ENCODE results near the gene SLC25A23.
A peak's percentile ranks its signal among the peaks of the same experiment; 100 is the strongest.

Gene SLC25A23

DNA sequence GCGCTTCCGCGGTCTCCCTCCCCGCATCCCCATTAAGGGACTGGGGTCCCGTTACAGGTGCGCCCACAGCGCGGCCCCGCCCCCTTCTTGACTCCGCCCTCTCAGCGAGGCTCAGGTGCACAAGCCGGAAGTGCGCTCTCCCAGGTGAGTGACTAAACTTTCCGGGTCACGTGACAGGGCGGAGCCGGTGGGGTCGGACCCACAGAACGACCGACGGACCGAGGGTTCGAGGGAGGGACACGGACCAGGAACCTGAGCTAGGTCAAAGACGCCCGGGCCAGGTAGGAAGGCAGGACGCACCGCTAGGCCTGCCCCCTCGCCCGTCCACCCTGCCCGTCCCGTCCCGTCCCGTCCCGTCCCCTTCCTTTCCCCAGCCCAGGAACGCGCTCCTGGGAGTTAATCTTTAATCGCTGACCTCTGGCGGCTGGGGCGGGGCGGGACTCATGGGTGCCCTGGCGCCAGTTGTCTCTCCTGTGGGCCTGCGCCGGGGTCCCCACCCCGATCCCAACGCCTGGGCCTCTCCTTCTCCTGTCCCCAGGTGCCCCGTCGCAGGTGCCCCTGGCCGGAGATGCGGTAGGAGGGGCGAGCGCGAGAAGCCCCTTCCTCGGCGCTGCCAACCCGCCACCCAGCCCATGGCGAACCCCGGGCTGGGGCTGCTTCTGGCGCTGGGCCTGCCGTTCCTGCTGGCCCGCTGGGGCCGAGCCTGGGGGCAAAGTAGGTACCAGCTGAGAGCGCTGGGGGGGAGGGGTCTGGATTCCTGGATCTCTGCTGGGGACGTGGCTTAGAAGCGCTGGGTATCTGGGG is 4.7 kb upstream of the SLC25A23 start, which contains the start of gene CRB3:
TSS of gene CRB3 (plus strand) at position 202 of the 804 bp plus-strand sequence. CDS start at position 633, 431 bp downstream.
- H3K4me1 ChIP-seq (ENCODE audit: control insufficient read depth, insufficient read depth, low read length): no peaks in the 10 kb centered on the region
- no peak within 1 kb of the TSS for H3K9ac ChIP-seq (ENCODE audit: low read length)
- peaks cover 8% of the 10 kb centered on the region for H3K27me3 ChIP-seq (ENCODE audit: control insufficient read depth, insufficient read depth, low read length)
- peak within 1 kb of the TSS; percentile 60 for H3K4me3 ChIP-seq (ENCODE audit: low read length)
- no peaks in the 10 kb centered on the region for H3K36me3 ChIP-seq (ENCODE audit: control insufficient read depth, insufficient read depth, low read length)
- no peak within 1 kb of the TSS for H3K27ac ChIP-seq (ENCODE audit: low read depth, low read length)

DNA sequence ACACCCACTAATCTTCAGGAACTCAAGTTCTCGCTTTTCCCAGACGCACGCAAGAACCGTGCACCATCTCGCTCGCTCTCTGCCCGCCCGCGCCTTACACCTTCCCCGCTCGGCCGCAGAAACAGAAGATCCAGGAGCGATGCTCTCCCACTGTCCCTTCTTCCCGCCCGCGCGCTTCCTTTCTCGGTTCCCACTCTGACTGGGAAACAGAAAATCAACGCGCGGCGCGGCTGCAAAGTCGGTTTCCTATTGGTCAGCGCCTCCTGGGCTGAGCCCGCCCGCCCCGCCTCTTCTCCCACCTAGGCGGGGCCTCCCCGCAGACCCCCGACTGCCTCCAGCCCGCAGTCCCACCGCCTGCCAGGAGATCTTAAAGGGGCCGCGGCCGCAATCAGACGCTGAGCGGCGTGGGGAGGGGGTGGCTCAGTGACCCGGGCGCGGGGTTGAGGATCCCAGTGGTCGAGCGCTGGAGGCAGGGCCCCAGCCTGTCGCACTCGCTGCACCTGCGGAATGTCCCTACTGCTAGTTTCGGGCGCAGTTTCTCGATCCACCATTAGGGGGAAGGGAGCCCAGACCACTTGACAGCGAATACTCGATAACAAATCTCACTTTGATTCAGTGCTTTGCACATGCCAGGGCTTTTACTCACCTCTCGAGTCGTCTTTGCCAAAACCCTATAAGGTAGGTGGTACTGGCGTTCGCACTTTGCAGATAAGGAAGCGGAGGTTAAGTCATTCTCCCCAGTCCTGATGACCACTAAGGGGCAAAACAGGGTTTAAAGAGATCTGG is 700 bp upstream of the SLC25A23 start:
- Histone ChIP-seq H3K4me1 (ENCODE audit: control insufficient read depth, insufficient read depth, low read length) (peaks cover 7% of the 10 kb centered on the region), H3K27me3 (ENCODE audit: control insufficient read depth, insufficient read depth, low read length) (peaks cover 5% of the 10 kb centered on the region), H3K9ac (ENCODE audit: low read length) (peak overlapping the region; percentile 62), H3K4me3 (ENCODE audit: low read length) (peak overlapping the region; percentile 92), H3K36me3 (ENCODE audit: control insufficient read depth, insufficient read depth, low read length) (peaks cover 5% of the 10 kb centered on the region), H3K27ac (ENCODE audit: low read depth, low read length) (peak overlapping the region; percentile 77)

DNA sequence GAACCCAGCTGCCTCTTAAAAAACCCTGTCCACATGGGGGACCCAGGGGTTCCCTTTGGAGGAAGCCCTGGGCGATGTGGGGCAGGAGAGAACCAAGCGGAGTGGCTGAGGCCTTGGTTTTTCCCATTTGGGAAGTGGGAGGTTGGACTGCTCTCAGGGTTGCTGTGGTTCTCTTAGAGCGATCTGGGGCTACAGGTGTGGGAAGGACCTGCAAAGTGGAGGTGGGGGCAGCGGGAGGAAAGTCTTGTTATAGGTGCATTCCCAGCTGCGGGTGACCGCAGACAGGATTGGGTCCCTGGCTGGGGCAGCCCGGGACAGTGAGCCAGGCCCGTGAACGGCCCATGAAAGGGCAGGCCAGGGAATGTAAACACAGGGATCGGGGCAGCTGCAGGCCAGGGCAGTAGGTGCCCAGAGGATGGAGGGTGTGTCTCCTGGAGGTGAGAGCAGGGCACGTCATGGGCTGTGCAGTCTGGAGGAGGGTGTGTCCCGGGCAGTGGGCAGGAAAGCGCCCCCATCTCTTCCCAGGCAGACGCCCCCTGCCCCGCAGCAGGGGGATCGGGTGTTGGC is 814 bp downstream of the SLC25A23 start:
- Histone ChIP-seq H3K36me3 (ENCODE audit: control insufficient read depth, insufficient read depth, low read length) (peaks cover 16% of the 10 kb centered on the region), H3K27ac (ENCODE audit: low read depth, low read length) (peak overlapping the region; percentile 77), H3K4me1 (ENCODE audit: control insufficient read depth, insufficient read depth, low read length) (peaks cover 7% of the 10 kb centered on the region), H3K4me3 (ENCODE audit: low read length) (peak overlapping the region; percentile 92), H3K9ac (ENCODE audit: low read length) (no peak overlapping the region), H3K27me3 (ENCODE audit: control insufficient read depth, insufficient read depth, low read length) (peaks cover under 1% of the 10 kb centered on the region)

DNA sequence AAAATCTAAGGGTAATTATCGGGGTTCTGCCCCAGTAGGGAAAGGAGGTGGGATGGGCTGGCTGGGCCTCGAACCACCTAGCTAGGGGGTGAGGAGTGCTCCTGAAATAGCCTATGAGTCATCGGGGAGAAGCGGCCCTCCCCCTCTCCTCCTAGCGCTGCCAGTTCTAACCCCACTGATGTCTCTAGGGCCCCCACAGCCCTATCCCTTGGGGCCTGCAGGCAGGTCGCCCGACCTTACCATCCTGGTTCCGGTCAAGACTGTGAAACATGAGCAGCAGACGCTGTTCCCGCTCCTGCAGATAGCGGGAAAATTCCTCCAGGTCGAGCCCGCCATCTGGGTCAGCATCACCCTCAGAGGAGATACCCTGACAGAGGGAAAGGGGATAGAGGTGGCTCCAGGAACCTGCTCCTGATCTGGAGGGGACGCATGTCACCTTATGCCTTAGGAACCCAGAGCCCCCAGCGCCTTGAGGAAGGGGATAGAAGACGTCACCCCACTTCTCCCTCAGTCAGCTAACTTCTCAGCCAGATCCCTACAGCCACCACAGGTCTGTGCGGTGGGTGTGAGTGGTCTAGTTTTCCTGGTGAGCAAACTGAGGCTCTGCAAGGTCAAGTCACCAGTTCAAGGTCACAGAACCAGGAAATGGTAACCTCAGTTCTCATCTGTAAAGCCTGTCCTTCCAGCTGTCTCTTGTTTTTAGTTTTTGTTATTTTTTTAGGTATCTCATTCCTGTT is 1.5 kb downstream of the SLC25A23 start:
- Histone ChIP-seq H3K27me3 (ENCODE audit: control insufficient read depth, insufficient read depth, low read length) (no peaks in the 10 kb centered on the region), H3K4me1 (ENCODE audit: control insufficient read depth, insufficient read depth, low read length) (peaks cover 7% of the 10 kb centered on the region), H3K9ac (ENCODE audit: low read length) (no peak overlapping the region), H3K36me3 (ENCODE audit: control insufficient read depth, insufficient read depth, low read length) (peaks cover 19% of the 10 kb centered on the region), H3K4me3 (ENCODE audit: low read length) (peak overlapping the region; percentile 92), H3K27ac (ENCODE audit: low read depth, low read length) (peak overlapping the region; percentile 77)

DNA sequence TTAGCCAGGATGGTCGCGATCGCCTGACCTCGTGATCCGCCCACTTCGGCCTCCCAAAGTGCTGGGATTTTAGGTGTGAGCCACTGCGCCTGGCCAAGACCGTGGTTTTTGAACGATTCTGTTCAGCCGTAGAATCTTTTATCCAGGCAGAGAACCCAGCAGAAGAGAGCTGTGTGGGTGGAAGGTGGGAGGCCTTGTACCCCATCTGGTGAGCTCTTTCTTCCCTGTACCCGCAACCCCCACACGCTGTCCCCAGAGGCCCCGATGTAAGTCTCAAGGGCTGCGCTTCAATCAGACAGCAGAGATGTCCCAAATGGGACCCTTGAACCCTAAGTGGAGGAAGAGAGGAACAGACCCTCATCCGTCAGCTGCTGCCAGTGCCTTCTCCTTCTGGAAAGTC is 3.7 kb downstream of the SLC25A23 start:
- peaks cover 7% of the 10 kb centered on the region for H3K4me1 ChIP-seq (ENCODE audit: control insufficient read depth, insufficient read depth, low read length)
- peaks cover 24% of the 10 kb centered on the region for H3K36me3 ChIP-seq (ENCODE audit: control insufficient read depth, insufficient read depth, low read length)
- no peak overlapping the region for H3K4me3 ChIP-seq (ENCODE audit: low read length)
- no peak overlapping the region for H3K9ac ChIP-seq (ENCODE audit: low read length)
- no peaks in the 10 kb centered on the region for H3K27me3 ChIP-seq (ENCODE audit: control insufficient read depth, insufficient read depth, low read length)
- H3K27ac ChIP-seq (ENCODE audit: low read depth, low read length): no peak overlapping the region

DNA sequence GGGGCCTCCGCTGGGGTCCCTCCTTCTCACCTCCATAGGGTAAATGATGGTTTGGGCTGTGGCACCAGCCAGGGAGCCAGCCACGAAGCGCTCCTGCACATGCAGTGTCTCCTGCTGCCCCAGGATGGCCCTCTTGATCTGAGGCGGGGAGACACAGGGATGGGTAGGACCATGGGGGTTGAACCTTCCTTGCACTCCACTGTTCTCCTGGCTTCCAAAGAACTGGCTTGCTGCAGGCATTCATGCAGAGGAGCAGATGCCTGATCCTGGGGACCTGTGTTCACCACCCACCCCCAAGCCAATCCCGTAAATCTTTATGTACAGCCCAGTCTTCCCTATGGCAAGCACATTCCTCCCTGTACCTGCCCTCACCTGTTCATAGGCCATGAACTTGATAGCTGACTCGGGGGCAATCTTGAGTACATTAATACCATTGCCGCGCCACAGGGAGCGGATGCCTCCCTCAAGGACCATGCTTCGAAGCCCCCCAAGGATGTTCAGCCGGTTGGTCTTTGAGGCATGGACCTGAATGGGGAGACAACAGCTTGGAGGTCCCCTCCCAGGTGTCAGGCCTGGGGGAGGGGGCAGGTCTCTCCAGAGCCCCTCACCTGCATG is 5.5 kb downstream of the SLC25A23 start:
- Histone ChIP-seq H3K4me3 (ENCODE audit: low read length) (no peak overlapping the region), H3K9ac (ENCODE audit: low read length) (no peak overlapping the region), H3K27ac (ENCODE audit: low read depth, low read length) (no peak overlapping the region), H3K36me3 (ENCODE audit: control insufficient read depth, insufficient read depth, low read length) (peaks cover 27% of the 10 kb centered on the region), H3K27me3 (ENCODE audit: control insufficient read depth, insufficient read depth, low read length) (no peaks in the 10 kb centered on the region), H3K4me1 (ENCODE audit: control insufficient read depth, insufficient read depth, low read length) (peaks cover 7% of the 10 kb centered on the region)

GRCh38 chr19:6452899-6453298 is 6.7 kb downstream of the SLC25A23 start:
- Histone ChIP-seq H3K4me3 (ENCODE audit: low read length) (no peak overlapping the region), H3K27me3 (ENCODE audit: control insufficient read depth, insufficient read depth, low read length) (no peaks in the 10 kb centered on the region), H3K36me3 (ENCODE audit: control insufficient read depth, insufficient read depth, low read length) (peaks cover 27% of the 10 kb centered on the region), H3K27ac (ENCODE audit: low read depth, low read length) (no peak overlapping the region), H3K4me1 (ENCODE audit: control insufficient read depth, insufficient read depth, low read length) (no peaks in the 10 kb centered on the region), H3K9ac (ENCODE audit: low read length) (no peak overlapping the region)

- Histone ChIP-seq H3K27ac (ENCODE audit: low read depth, low read length) (no peak overlapping the region), H3K36me3 (ENCODE audit: control insufficient read depth, insufficient read depth, low read length) (peaks cover 27% of the 10 kb centered on the region), H3K9ac (ENCODE audit: low read length) (no peak overlapping the region), H3K4me1 (ENCODE audit: control insufficient read depth, insufficient read depth, low read length) (no peaks in the 10 kb centered on the region), H3K27me3 (ENCODE audit: control insufficient read depth, insufficient read depth, low read length) (no peaks in the 10 kb centered on the region), H3K4me3 (ENCODE audit: low read length) (no peak overlapping the region)
Observed at GRCh38 chr19:6452223-6452614, 7.4 kb downstream of the SLC25A23 start.

DNA sequence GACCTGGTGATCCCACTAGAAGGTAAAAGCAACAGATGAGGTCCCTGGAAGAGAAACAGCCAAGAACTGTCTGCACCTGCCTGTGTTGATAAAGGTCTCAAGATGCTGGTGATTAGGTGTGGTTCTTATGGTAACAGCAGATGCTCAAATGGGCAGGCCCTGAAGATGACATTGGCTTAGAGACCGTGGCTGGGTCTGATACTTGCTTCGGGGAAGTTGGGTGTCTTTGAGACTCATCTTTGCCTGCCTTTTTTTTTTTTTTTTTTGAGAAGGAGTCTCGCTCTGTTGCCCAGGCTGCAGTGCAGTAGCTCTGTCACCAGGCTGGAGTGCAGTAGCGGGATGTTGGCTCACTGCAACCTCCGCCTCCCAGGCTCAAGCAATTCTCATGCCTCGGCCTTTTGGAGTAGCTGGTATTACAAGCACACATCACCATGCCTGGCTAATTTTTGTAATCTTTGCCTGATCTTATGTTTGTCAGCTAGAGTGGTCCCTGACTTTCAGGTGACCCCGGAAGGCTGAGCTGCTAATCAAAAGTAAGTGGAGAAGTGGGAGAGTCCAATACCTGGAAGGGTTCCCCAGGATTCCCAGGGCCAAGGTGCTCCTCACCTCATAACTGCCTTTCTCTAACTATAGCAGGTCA is 7.9 kb downstream of the SLC25A23 start:
- no peak overlapping the region for H3K27ac ChIP-seq (ENCODE audit: low read depth, low read length)
- no peak overlapping the region for H3K4me3 ChIP-seq (ENCODE audit: low read length)
- no peaks in the 10 kb centered on the region for H3K27me3 ChIP-seq (ENCODE audit: control insufficient read depth, insufficient read depth, low read length)
- no peaks in the 10 kb centered on the region for H3K4me1 ChIP-seq (ENCODE audit: control insufficient read depth, insufficient read depth, low read length)
- H3K36me3 ChIP-seq (ENCODE audit: control insufficient read depth, insufficient read depth, low read length): peaks cover 27% of the 10 kb centered on the region
- no peak overlapping the region for H3K9ac ChIP-seq (ENCODE audit: low read length)

GRCh38 chr19:6450166-6450565 is 9.4 kb downstream of the SLC25A23 start:
- Histone ChIP-seq H3K27me3 (ENCODE audit: control insufficient read depth, insufficient read depth, low read length) (no peaks in the 10 kb centered on the region), H3K27ac (ENCODE audit: low read depth, low read length) (no peak overlapping the region), H3K9ac (ENCODE audit: low read length) (no peak overlapping the region), H3K4me1 (ENCODE audit: control insufficient read depth, insufficient read depth, low read length) (no peaks in the 10 kb centered on the region), H3K36me3 (ENCODE audit: control insufficient read depth, insufficient read depth, low read length) (peaks cover 22% of the 10 kb centered on the region), H3K4me3 (ENCODE audit: low read length) (no peak overlapping the region)

GRCh38 chr19:6448045-6448444 is 11.5 kb downstream of the SLC25A23 start:
- H3K27me3 ChIP-seq (ENCODE audit: control insufficient read depth, insufficient read depth, low read length): no peaks in the 10 kb centered on the region

More at GRCh38 chr19:6448045-6448444, 11.5 kb downstream of the SLC25A23 start:
- no peak overlapping the region for H3K27ac ChIP-seq (ENCODE audit: low read depth, low read length)
- H3K4me3 ChIP-seq (ENCODE audit: low read length): no peak overlapping the region
- no peaks in the 10 kb centered on the region for H3K4me1 ChIP-seq (ENCODE audit: control insufficient read depth, insufficient read depth, low read length)
- H3K9ac ChIP-seq (ENCODE audit: low read length): no peak overlapping the region
- H3K36me3 ChIP-seq (ENCODE audit: control insufficient read depth, insufficient read depth, low read length): peaks cover 9% of the 10 kb centered on the region
